Left forelimb (tissue), 1 donor: ENCODE data around the gene ERBIN.
"Not testable (repeated sequence)": the region's sequence is repeated elsewhere in the genome, so short reads cannot be mapped to it uniquely, and the experiment has no call there.

ENCODE experiments used
- DNase-seq: peaks from one replicate; pipeline ENCODE4 v3.0.0-alpha.2; 2018; ENCODE audit warnings: low spot score

ERBIN gene

DNA sequence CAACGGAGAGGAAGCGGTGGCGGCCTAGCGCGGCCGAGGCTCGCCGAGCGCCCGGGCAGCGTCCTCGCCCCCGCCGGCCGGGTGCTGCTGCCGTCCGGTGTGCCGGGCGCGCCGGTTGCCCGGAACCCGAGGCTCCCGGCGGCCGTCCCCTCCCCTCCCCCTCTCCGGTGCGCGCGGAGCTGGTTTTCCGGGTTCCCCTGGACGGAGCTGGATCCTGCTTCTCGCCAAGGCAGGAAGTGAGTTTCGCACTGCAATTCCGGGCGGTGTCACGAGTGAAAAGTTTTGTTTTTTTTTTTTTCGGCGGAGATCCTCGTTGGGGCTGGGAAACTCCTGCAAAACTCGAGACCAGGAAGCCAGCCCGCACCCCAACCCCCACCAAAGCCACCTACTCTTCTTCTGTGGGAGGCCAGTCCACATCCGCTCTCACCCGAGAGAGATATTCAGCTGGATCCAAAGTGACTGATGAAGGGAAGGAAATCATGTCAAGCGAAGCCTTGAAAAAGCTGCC, at the start of gene ERBIN:
Gene ERBIN, plus strand, starts transcription at position 300 of the 508 bp plus-strand sequence. CDS start 66,144 bp downstream, outside the sequence.
- peak; percentile 81 for DNase-seq

DNA sequence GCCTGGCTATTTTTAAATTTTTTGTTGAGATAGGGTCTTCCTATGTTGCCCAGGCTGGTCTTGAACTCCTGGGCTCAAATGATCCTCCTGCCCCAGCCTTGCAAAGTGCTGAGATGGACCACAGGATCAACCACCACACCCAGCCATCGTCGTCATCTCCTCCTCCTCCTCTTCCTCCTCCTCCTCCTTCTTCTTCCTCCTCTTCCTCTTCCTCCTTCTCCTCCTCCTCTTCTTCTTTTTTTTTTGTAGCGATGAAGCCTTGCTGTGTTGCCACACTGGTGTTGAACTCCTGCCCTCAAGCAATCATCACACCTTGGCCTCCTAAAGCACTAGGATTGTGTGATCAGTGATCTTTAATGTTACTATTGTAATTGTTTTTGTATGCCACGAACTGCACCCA, 49.4 kb upstream of the ERBIN start:
- DNase-seq, result no peak

- DNase-seq, result not testable (repeated sequence)
These were observed 46.6 kb upstream of the ERBIN start for GRCh38 chr5:65879668-65880256.

DNA sequence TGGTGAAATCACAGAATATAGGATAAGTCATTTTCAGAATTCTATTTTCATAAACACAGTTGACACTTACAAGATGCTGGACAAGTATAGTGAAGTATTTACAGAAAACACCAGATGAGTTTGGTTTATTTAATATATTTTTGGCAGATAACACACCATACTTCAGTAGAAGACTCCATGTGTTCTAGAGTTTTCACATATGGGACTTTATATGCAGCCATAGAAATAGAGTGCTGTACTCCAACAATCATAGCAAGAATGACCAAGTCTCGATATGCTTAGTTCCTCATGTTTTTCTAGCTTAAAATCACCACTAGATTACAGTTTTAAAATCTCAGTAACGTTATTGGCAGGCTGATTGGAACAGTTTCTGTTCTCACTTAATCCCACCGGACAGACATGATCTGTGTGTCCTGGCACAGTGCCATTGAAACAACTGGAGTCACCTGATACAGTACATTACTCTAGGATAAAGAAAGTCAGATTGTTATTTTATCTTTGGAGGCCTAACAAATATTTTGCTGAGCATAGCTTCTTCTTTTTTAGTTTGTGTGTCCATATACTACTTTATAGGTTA, 45.8 kb upstream of the ERBIN start:
- DNase-seq, result no peak

GRCh38 chr5:65882278-65882677, 44.1 kb upstream of the ERBIN start:
- DNase-seq, result no peak

DNA sequence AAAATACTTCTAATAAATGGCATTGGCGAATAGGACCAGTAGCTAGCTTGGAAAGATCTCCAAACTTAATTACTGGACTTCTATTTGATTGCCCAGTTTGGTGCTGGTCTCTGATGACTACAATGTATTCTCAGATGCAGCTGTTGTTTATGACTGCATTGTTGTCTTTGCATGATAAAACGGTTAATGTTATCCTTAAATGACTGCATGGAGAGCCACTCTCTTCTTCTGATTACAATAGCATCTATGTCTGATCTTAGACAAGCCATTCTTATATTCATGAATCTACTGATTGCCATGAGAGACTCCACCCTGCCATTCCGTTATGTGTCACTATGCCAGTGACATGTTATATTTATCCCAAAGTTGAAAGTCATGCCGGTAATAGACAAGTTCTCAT, 42.9 kb upstream of the ERBIN start:
- no peak for DNase-seq

- DNase-seq, result no peak
These were observed 40.0 kb upstream of the ERBIN start for GRCh38 chr5:65886387-65886786.

GRCh38 chr5:65892024-65892423, 34.4 kb upstream of the ERBIN start:
- DNase-seq, result not testable (repeated sequence)

DNA sequence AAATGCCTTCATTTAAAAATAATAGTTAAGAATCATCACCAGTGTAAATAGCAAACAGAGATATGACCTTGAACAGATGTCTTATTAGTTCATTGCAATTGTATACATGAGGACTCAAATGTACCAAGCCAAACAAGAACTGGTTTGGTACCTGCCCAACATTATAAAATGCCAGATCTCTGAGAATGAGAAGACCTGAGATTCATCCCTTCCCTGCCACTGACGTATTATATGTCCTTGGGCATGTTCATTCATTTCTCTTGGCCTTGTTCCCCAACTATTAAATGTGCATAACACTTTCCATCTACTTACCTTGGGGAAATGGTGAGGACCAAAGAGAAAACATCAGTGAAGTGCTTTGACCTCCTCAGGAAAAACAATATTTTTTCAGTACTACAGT, 33.6 kb upstream of the ERBIN start:
- DNase-seq, result no peak

GRCh38 chr5:65893749-65894430, 32.5 kb upstream of the ERBIN start:
- no peak for DNase-seq

DNA sequence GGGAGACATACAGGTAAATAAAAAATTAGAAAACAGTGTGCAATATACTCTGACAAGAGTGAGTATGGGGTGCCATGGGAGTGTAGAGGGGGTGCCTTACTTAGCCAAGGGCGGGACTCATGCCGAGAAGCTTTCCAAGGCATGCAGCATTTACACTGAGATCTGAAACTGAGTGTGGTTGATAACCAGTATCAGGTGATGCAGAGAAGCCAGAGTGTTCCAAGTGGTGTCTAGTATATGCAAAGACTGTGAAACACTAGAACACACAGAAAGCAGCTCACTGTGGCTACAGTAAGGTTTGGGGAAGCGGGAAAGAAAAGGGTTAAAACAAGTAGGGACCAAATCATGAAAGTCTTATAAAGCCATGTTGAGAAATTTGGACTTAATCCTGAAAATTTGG, 30.5 kb upstream of the ERBIN start:
- no peak for DNase-seq

GRCh38 chr5:65900746-65901145, 25.6 kb upstream of the ERBIN start:
- no peak for DNase-seq

GRCh38 chr5:65902104-65902503, 24.3 kb upstream of the ERBIN start:
- no peak for DNase-seq

GRCh38 chr5:65903581-65903980, 22.8 kb upstream of the ERBIN start:
- DNase-seq, result no peak

DNA sequence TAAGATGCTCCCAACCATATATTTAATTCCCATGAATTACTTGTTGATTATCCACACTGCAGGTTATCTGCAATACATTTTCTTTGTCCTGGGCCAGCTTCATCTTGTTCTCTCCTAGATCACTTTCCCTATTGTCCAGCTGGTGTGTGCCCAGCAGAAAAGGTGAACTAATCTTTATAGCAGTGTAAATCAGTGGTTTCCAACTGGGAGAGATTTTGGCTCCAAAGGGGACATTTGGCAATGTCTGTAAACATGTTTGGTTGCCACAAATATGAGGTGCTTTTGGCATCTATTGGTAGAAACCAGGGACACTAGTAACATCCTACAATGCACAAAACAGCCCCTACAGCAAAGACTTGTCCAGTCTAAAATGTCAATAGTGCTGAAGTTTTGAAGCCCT, 20.1 kb upstream of the ERBIN start:
- DNase-seq, result no peak

- DNase-seq, result no peak
These were observed 19.2 kb upstream of the ERBIN start for GRCh38 chr5:65907135-65907534.

GRCh38 chr5:65910711-65911110, 15.7 kb upstream of the ERBIN start:
- DNase-seq, result no peak

GRCh38 chr5:65912311-65912710, 14.1 kb upstream of the ERBIN start:
- DNase-seq, result no peak

GRCh38 chr5:65913519-65913918, 12.9 kb upstream of the ERBIN start:
- DNase-seq, result no peak

GRCh38 chr5:65914641-65915196, 11.7 kb upstream of the ERBIN start:
- no peak for DNase-seq

DNA sequence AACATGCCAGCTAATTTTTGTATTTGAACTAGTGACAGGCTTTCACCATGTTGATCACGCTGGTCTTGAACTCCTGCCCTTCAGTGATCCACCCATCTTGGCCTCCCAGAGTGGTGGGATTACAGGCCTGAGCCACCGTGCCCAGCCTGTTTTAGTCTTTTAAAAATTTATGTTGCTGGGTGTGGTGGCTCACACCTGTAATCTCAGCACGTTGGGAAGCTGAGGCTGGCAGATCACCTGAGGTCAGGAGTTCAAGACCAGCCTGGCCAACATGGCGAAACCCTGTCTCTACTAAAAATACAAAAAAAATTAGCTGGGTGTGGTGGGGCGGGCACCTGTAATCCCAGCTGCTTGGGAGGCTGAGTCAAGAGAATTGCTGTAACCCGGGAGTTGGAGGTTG, 10.7 kb upstream of the ERBIN start:
- DNase-seq, result not testable (repeated sequence)

DNA sequence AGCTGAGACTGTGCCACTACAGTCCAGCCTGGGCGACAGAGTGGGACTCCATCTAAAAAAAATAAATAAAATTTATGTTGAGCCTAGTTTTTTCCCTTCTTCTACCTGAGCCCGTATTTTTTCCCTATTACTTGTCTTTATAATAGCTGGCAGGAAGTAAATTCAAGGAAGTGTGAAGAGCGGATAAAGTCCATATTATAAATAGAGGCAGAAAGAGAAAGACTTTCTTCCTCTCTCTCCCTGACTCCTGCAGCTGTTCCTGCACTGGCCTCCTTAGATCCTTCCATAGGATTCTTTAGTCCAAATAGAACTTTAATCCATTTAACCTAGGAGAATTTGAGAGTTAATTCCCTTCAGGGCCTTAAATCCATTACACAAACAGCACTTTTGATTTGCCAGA, 10.3 kb upstream of the ERBIN start:
- DNase-seq, result no peak

- DNase-seq, result no peak
These were observed 9.7 kb upstream of the ERBIN start for GRCh38 chr5:65916636-65917035.
